ENCODE data around the gene STAC3. TPM values are rescaled to one million over a fixed set of nuclear protein-coding genes. Genes with fewer than 3 reads are reported as not detected.
A peak's percentile ranks its signal among the peaks of the same experiment; 100 is the strongest.

Gene STAC3
- total RNA-seq, 1 donor from 2014 or later: 0.75 TPM

- no peak overlapping the region for H3K27ac ChIP-seq (ENCODE audit: low read depth, low read length)
- no peaks in the 10 kb centered on the region for H3K27me3 ChIP-seq (ENCODE audit: insufficient read depth, low read length)
- H3K4me3 Mint-ChIP-seq (ENCODE audit: unreplicated experiment): no peak overlapping the region
- H3K4me1 ChIP-seq (ENCODE audit: insufficient read depth, low read length): no peaks in the 10 kb centered on the region
- H3K36me3 ChIP-seq (ENCODE audit: insufficient read depth, low read length): peaks cover 34% of the 10 kb centered on the region
- H4K20me1 ChIP-seq (ENCODE audit: insufficient read depth, low read length): peaks cover 62% of the 10 kb centered on the region
- no peaks in the 10 kb centered on the region for H3K9me3 Mint-ChIP-seq (ENCODE audit: unreplicated experiment)
- no peak overlapping the region for H3K27ac Mint-ChIP-seq (ENCODE audit: unreplicated experiment)
- H3K79me2 ChIP-seq (ENCODE audit: insufficient read depth, low read length): no peaks in the 10 kb centered on the region
- TF ChIP-seq CTCF (IDR thresholded peaks at IDR 0.05; ENCODE audit: insufficient read depth, low read depth, low read length) (no peak), EZH2 (IDR thresholded peaks at IDR 0.05; ENCODE audit: insufficient read depth, low read length) (no peak)
- H3K9me3 ChIP-seq (ENCODE audit: insufficient read depth, low read depth, low read length): no peaks in the 10 kb centered on the region
- H3K4me3 ChIP-seq (ENCODE audit: insufficient read depth, low read depth, low read length): no peak overlapping the region
- peaks cover 29% of the 10 kb centered on the region for H3K36me3 Mint-ChIP-seq (ENCODE audit: low read depth, unreplicated experiment)
- H3K9ac ChIP-seq (ENCODE audit: low read length): no peak overlapping the region
- H3K4me1 Mint-ChIP-seq (ENCODE audit: low read depth, unreplicated experiment): no peaks in the 10 kb centered on the region
- no peaks in the 10 kb centered on the region for H3K27me3 Mint-ChIP-seq (ENCODE audit: low read depth, unreplicated experiment)
- DNase-seq (ENCODE audit: low read depth) (no peak), FAIRE-seq (no peak)
- H3K4me2 ChIP-seq (ENCODE audit: low read length): no peak overlapping the region
- H2AFZ ChIP-seq (ENCODE audit: low read depth, low read length): no peak overlapping the region
Observed at GRCh38 chr12:57193706-57194245, 57.2 kb downstream of the STAC3 start.

Small RNA genes lying within 50 kb of the gene (microRNA-seq; reads per million reads assigned to microRNA genes)
- 44.3 reads per million, percentile 57 among the genes with 10 or more reads in this experiment for gene MIR1228

Other genes starting within 250 kb of the STAC3 start
- gene ZBTB39, start 244.6 kb downstream of the STAC3 start, total RNA-seq: 8.4 and 9.8 TPM in 2 replicates
- 1.3 and 2.5 TPM in 2 replicates for gene TAC3, start 234.7 kb downstream of the STAC3 start, total RNA-seq
- 0.34 TPM in 1 of 2 replicates, not detected in the other for gene MYO1A, start 201.1 kb downstream of the STAC3 start, total RNA-seq
- gene NEMP1, start 172.4 kb downstream of the STAC3 start, total RNA-seq: 9.4 and 10.6 TPM in 2 replicates
- 36.6 and 37.8 TPM in 2 replicates for gene NAB2, start 162.1 kb downstream of the STAC3 start, total RNA-seq
- 33.8 and 36.2 TPM in 2 replicates for gene STAT6, start 139.8 kb downstream of the STAC3 start, total RNA-seq
- 369 and 397 TPM in 2 replicates for gene LRP1, start 122.7 kb downstream of the STAC3 start, total RNA-seq
- not detected in 2 replicates for gene LRP1-AS, start 103.6 kb downstream of the STAC3 start, total RNA-seq
- 14.5 and 22.3 TPM in 2 replicates for gene NXPH4, start 34.4 kb downstream of the STAC3 start, total RNA-seq
- gene SHMT2, start 21.5 kb downstream of the STAC3 start, total RNA-seq: 197 and 217 TPM in 2 replicates
- 18.8 and 19.2 TPM in 2 replicates for gene R3HDM2, start 179.9 kb upstream of the STAC3 start, total RNA-seq
- not detected in 2 replicates for gene INHBC, start 183.6 kb upstream of the STAC3 start, total RNA-seq
- gene INHBE, start 204.1 kb upstream of the STAC3 start, total RNA-seq: 24.6 and 37.5 TPM in 2 replicates
- gene GLI1, start 208.6 kb upstream of the STAC3 start, total RNA-seq: 5.8 and 6.8 TPM in 2 replicates
- 2.5 and 3.1 TPM in 2 replicates for gene ARHGAP9, start 228.7 kb upstream of the STAC3 start, total RNA-seq
- gene MARS1, start 236.9 kb upstream of the STAC3 start, total RNA-seq: 351 and 384 TPM in 2 replicates

Data from astrocyte (in vitro differentiated cells and primary cell).